ENCODE data around the gene TF. TPM values are rescaled to one million over a fixed set of nuclear protein-coding genes. Genes with fewer than 3 reads are reported as not detected.

Gene TF
- total and polyA plus RNA-seq, 2 of the 8 experiments (the other 6 are each of a cell fraction or from before 2014, with no cell fraction given): 0.02 to 0.26 TPM

GRCh38 chr3:133833880-133834620 lies 87.9 kb downstream of the TF start:
- ChIA-PET POLR2A (ENCODE audit: partially characterized antibody) (interaction anchor here (0.6 to 1.2 kb wide), 2 partner anchors 10 to 192 kb away, joined by 4 read pairs; no protein-coding TSS in a partner anchor), CTCF (ENCODE audit: partially characterized antibody) (interaction anchor here (0.7 to 7.9 kb wide), 14 partner anchors 9 to 362 kb away, joined by 3 to 75 read pairs (median 4); no protein-coding TSS in a partner anchor)
- H3K9ac ChIP-seq (replicated peaks in 1 of 4; ENCODE audit: extremely low read depth in 1 of 4, low read depth in 3 of 4, low read length in 3 of 4): peak overlapping the region in 1 of 4 experiments; percentile 5; a peak in 1 of 7 replicates
- H4K5ac ChIP-seq (ENCODE audit: insufficient read length, low read depth, low read length): no peak overlapping the region
- no peak overlapping the region for H2AFZ ChIP-seq (ENCODE audit: low read length)
- no peak overlapping the region for H3K14ac ChIP-seq (ENCODE audit: insufficient read length)
- WGBS, 2 experiments (ENCODE audit: extremely low coverage in 1 of 2, insufficient coverage in 1 of 2, insufficient read length in 1 of 2, insufficient replicate concordance in 2 of 2, low coverage in 1 of 2, low lambda C conversion rate in 2 of 2, missing lambda C conversion rate in 1 of 2): 89% methylated on average over 11 of the region's 13 CpGs; no CpG with 5 or more reads in 1 of the 2 experiments
- no peak overlapping the region for H3K56ac ChIP-seq (replicated peaks; ENCODE audit: insufficient read length, low read depth, low read length)
- H3K4me3 ChIP-seq (ENCODE audit: extremely low read depth in 1 of 4, insufficient read depth in 2 of 4, low read depth in 3 of 4, low read length in 4 of 4): no peak overlapping the region
- H3K4me1 ChIP-seq (replicated peaks in 1 of 4; ENCODE audit: control insufficient read depth in 3 of 4, insufficient read depth in 4 of 4, low read length in 3 of 4): no peaks in the 10 kb centered on the region
- H3K23me2 ChIP-seq (ENCODE audit: low read depth, low read length): peaks cover 4% of the 10 kb centered on the region; the same call in 1 of the 2 replicates
- DNase-seq (ENCODE audit: low read depth in 1 of 2, low spot score in 2 of 2) (peak in 1 of 2 experiments; percentile 43), FAIRE-seq (no peak)
- H3K4me2 ChIP-seq (ENCODE audit: insufficient read depth in 1 of 2, low read depth in 2 of 2, low read length in 2 of 2): no peak overlapping the region
- H2BK120ac ChIP-seq (replicated peaks; ENCODE audit: low read depth, low read length): no peak overlapping the region
- no peak overlapping the region for H2BK20ac ChIP-seq (ENCODE audit: low read length)
- no peak overlapping the region for H2BK5ac ChIP-seq (ENCODE audit: low read depth, low read length)
- H4K91ac ChIP-seq (replicated peaks; ENCODE audit: insufficient read length, low read length): no peak overlapping the region
- no peaks in the 10 kb centered on the region for H3K79me2 ChIP-seq (ENCODE audit: control insufficient read depth in 1 of 2, insufficient read depth in 2 of 2, low read length in 2 of 2)
- H3K27ac ChIP-seq (ENCODE audit: low read depth, low read length): no peak overlapping the region
- H2BK12ac ChIP-seq (ENCODE audit: low read depth, low read length): no peak overlapping the region
- no peaks in the 10 kb centered on the region; a peak in 3 of 8 replicates for H3K36me3 ChIP-seq (ENCODE audit: control insufficient read depth in 2 of 4, insufficient read depth in 4 of 4, low read length in 3 of 4)
- H3K4ac ChIP-seq (replicated peaks; ENCODE audit: insufficient read length, low read depth, low read length): no peak overlapping the region
- H2BK15ac ChIP-seq (ENCODE audit: low read length): no peak overlapping the region
- H4K8ac ChIP-seq (ENCODE audit: extremely low read depth, insufficient read depth, low read length): no peak overlapping the region
- H2AK5ac ChIP-seq (ENCODE audit: low read depth, low read length): no peak overlapping the region
- no peak overlapping the region for H3K23ac ChIP-seq (ENCODE audit: insufficient read length)
- H3K18ac ChIP-seq (ENCODE audit: extremely low read depth, low read length): no peak overlapping the region
- H3K27me3 ChIP-seq (replicated peaks in 1 of 4; ENCODE audit: control insufficient read depth in 3 of 4, extremely low read depth in 1 of 4, insufficient read depth in 3 of 4, low read length in 3 of 4): no peaks in the 10 kb centered on the region
- TF ChIP-seq RXRA (IDR thresholded peaks at IDR 0.05; ENCODE audit: insufficient read depth, low read depth, low read length) (no peak), RAD21 (IDR thresholded peaks at IDR 0.05 in 1 of 2, conservative IDR thresholded peaks at IDR 0.05 in 1 of 2; ENCODE audit: low read depth in 2 of 2, low read length in 2 of 2) (peak; percentile 24 to 45; a peak in 3 of 4 replicates)
- TF ChIP-seq, protein P1, sequence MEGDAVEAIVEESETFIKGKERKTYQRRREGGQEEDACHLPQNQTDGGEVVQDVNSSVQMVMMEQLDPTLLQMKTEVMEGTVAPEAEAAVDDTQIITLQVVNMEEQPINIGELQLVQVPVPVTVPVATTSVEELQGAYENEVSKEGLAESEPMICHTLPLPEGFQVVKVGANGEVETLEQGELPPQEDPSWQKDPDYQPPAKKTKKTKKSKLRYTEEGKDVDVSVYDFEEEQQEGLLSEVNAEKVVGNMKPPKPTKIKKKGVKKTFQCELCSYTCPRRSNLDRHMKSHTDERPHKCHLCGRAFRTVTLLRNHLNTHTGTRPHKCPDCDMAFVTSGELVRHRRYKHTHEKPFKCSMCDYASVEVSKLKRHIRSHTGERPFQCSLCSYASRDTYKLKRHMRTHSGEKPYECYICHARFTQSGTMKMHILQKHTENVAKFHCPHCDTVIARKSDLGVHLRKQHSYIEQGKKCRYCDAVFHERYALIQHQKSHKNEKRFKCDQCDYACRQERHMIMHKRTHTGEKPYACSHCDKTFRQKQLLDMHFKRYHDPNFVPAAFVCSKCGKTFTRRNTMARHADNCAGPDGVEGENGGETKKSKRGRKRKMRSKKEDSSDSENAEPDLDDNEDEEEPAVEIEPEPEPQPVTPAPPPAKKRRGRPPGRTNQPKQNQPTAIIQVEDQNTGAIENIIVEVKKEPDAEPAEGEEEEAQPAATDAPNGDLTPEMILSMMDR (IDR thresholded peaks at IDR 0.05; ENCODE audit: control extremely low read depth in 1 of 3, insufficient read depth in 1 of 3, low read depth in 1 of 3, low read length in 3 of 3): peak in 1 of 3 experiments; percentile 18; a peak in 1 of 4 replicates
- no peaks in the 10 kb centered on the region for H3K9me3 ChIP-seq (ENCODE audit: insufficient read depth in 2 of 2, low read depth in 1 of 2, low read length in 1 of 2)
- no peaks in the 10 kb centered on the region for H3K79me1 ChIP-seq (ENCODE audit: low read depth, low read length)
- H4K20me1 ChIP-seq (replicated peaks in 1 of 2; ENCODE audit: control insufficient read depth in 1 of 2, insufficient read depth in 2 of 2, low read length in 2 of 2): peaks cover 0 to 1% of the 10 kb centered on the region in 2 experiments
